Glomerular visceral epithelial cell (primary cell): ENCODE results near the gene MRFAP1.

Source experiments
- DNase-seq: peaks from one replicate; pipeline ENCODE4 v3.0.0-alpha.2; 2016; ENCODE audit errors: extremely low spot score

Gene MRFAP1

GRCh38 chr4:6640292-6641163, at the start of gene MRFAP1:
MRFAP1 (plus strand) TSS chr4:6640685; CDS start chr4:6640863, 178 bp downstream.
- DNase-seq, result peak; percentile 94

DNA sequence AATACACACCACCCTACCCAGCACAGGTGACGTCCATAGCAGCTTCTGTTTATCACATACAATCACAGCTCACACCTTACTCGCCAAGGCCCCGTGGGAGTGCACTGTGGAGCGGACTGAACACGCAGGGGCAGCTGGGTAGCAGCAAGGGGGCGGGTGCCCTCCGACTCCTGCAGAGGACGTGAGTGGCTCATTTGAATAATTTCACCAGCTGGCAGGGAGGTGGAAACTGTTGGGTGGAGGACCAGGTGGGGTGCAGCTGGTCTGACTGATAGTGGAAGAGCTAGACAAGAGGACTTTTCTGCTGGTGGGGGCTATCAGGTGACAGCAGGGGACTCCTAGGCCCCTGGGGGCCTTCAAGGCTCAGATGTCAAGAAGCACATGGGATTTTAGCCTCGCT, 49.2 kb upstream of the MRFAP1 start:
- DNase-seq, result no peak

DNA sequence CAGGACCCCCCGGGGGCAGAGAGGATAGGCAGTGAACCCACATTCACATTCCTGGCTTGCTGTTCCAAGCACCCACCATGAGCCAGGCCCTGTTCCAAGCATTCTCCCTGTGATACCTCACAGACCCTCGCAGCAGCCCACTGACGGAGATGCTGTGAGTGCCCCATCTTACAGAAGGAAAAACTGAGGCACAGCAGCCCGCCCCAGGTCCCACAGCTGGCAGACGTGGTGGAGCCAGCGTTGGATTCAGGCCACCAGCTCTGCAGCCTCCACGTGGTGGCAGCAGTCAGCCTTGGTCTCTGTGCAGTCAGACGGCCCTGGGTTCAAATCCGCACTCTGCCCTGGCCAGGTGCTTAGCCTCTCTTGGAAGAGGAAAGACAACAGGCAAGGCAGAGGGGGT, 48.7 kb upstream of the MRFAP1 start:
- DNase-seq, result no peak

DNA sequence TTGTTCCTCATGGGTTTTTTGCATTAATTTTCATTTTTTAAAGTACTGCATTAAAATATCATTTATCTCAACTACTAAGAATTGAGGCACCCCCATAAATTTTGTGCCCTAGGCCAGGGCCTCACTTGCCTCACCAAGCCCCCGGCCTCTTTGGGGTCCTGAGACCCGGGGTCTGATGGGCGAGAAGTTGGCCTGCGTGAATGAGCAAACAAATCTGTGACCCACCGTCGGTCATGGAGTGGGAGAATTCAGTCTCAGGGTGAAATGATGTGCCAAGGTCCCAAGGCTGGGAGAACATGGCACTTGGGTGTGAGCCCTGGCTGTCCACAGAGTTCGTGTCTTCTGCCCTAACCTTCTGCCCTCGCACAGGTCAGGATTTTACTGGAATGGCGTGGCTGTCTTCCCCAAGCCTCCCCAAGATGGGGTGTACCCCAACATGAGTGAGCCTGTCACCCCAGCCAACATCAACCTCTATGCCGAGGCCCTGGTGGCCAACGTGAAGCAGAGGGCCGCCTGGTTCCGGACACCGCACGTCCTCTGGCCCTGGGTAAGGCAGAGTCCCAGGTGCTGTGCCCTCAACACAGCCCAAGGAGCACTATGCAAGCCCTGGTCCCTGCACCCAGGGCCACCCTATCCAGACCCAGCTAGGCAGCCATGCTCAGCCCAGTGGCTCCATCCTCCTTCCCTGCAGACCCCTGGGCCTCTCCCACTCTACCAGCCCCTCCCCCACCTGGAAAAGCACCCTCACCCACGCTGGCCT, 47.5 kb upstream of the MRFAP1 start:
- DNase-seq, result no peak

GRCh38 chr4:6594341-6594740, 46.1 kb upstream of the MRFAP1 start:
- DNase-seq, result no peak

DNA sequence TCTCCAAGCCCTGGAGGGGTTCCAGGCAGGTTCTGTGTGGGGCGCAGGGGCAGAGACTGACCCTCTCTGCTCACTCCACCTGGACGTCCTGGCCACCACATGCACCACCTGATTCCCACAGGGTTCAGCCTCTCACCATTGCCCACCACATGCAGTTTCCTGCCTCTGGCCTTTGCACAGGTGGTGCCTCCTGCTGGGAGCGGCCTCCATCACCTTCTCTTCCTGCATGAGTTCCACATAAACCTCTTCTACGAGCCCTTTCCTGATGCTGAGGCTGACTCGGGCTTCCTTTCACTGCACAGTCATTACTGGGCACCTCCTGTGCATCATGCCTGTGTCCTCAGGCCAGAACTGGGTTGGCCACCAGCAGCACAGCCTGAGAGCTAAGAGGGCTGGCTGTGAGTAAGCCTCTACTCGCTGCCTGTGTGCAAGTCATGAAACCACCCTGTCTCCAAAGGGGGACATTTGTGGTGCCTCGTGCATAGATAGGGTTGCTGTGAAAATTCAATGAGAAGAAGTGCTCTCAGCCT, 45.6 kb upstream of the MRFAP1 start:
- DNase-seq, result no peak

GRCh38 chr4:6595897-6596537, 44.5 kb upstream of the MRFAP1 start:
- no peak for DNase-seq

DNA sequence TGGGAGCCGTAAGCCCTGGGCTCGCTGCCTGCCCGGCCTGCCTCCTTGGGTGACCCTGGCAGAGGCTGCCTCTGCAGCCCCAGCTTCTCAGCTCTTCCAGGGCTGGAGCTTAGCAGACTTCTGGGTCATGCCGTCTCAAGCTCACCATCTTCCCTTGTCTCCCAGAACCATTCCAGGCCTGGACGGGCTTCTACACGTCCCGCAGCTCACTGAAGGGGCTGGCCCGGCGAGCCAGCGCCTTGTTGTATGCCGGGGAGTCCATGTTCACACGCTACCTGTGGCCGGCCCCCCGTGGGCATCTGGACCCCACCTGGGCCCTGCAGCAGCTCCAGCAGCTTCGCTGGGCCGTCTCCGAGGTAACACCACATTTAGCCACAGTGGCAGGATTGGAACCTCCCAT, 43.5 kb upstream of the MRFAP1 start:
- no peak for DNase-seq

DNA sequence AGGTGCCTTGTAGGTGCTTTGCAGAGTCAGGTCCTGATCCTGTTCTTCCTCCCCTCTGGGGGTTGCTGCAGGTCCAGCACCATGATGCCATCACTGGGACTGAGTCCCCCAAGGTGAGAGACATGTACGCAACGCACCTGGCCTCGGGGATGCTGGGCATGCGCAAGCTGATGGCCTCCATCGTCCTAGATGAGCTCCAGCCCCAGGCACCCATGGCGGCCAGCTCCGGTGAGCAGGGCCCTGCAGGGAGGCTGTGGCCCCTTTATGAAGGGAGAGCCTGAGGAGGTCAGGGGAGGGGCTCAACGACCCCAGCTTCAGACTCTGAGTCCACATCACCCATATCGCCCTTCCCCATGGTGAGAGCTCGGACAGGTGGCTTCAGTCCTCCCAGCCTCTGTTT, 42.4 kb upstream of the MRFAP1 start:
- no peak for DNase-seq

DNA sequence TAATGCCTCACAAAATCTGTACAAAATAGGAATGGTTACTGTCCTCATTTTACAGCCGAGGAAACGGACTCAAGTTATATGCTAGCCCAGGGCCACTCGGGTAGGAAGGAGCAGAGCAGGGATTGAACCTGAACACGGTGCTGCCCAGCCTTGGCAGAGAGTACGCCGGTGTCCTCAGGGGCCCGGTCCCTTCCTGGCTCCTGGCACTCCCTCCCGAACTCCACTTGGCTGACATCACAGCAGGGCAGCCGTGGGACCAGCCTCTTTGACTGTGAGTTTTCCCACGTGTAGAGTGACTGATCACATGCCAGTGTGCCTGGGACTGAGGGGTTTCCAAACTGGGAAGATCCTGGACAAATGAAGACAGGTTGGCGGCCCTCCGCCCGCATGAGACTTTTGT, 41.8 kb upstream of the MRFAP1 start:
- no peak for DNase-seq

GRCh38 chr4:6601661-6602250, 38.7 kb upstream of the MRFAP1 start:
- no peak for DNase-seq

DNA sequence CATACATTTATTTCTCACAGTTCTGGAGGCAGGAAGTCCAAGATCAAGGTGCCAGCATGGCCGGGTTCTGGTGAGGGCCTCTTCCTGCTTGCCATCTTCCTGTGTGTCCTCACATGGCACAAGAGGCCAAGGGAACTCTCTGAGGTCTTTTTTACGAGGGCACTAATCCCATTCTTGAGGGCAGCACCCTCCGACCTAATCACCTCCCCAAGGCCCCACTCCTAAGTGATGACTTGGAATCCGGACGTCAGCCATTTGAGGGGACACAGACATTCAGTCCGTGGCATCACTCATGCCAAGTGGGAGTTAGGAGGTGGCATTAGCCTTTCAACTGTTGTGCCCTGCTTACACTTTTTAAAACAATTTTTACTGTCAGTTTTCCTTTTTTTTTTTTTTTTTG, 38.2 kb upstream of the MRFAP1 start:
- DNase-seq, result no peak

GRCh38 chr4:6603128-6603527, 37.4 kb upstream of the MRFAP1 start:
- no peak for DNase-seq

DNA sequence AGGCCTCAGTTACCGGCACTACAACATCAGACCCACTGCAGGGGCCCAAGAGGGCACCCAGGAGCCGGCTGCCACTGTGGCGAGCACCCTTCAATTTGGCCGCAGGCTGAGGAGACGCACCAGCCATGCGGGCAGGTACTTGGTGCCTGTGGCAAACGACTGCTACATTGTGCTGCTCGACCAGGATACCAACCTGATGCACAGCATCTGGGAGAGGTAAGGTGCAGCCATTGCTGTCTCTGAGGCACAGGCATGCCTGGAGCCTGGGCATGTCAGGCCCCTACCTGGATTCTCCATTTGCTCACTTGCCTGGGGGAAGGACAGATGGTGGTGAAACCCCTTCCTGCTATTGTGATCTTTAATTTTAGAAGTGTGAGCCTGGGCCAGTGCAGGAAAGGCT, 35.4 kb upstream of the MRFAP1 start:
- DNase-seq, result no peak

DNA sequence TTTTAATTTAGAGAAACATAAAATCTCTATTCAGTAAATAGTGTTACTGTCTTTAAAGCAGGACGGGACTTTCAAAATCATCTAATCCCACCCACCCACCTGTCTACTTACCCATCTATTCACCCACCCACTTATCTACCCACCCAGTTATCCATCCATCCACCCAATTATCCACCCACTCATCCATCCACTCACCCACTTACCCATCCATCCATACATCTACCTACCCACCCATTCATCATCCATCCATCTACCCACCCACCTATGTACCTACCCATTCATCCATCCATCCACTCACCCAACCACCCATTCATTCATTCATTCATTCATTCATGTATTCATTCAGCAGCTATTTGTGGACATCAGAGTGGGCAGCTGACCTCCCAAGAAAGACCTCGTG, 34.9 kb upstream of the MRFAP1 start:
- no peak for DNase-seq

DNA sequence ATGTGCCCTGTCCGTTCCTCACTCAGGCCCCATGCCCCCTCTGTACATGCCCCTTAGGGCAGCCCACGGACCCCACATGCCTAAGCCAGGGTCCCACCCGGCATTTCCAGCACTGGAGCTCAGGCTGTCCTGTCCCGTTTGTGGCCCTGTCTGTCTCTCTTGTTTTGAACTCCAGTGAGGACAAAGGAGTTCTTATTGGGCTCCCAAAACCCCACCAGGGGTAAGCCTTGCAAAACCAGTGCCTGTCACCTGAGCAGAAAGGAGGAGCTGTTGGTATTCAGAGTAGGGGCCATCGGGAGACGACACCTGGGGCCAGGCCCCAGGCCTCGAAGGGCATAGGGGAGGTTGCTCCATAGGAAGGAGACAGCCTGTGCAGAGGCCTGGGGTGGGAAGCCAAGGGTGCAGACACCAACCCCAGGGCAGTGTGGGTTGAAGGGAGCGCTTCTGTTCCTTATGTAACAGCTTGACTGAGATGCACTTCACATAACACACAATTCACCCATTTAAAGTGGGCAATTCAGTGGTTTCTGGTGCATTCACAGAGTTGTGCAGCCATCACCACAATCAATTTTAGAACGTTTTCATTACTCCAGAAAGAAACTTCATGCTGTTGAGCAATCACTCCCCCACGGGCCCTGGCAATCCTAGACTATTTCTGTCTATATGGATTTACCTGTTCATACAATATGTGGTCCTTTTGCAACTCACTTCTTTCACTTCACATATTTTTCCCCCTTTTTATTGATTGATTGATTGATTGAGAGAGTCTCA, 33.8 kb upstream of the MRFAP1 start:
- no peak for DNase-seq

- DNase-seq, result no peak
Observed at GRCh38 chr4:6607368-6608055, 33.0 kb upstream of the MRFAP1 start.

DNA sequence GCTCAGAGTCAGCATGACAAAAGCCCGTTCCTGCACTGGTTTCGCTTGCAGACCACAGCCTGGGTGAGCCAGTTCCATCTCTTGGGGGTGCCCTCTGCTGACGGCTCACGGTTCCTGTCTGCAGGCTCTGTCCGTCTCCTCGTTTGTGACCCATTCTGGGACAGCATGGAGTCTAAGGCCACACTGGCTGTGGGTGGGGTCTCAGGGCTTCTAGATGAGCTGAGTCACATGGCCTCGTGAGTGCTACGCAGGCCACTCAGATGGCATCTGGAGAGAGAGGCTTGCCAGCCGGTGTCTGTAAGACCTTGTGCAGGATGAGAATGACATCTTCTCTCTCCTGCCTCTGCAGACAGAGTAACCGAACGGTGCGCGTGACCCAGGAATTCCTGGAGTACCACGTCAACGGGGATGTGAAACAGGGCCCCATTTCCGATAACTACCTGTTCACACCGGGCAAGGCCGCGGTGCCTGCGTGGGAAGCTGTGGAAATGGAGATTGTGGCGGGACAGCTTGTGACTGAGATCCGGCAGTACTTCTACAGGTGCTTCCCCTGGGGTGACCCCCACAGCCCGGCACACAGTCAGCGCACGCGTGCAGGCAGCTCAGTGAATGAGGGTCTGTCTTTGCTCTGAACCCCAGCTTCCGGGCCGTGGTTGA, 31.6 kb upstream of the MRFAP1 start:
- DNase-seq, result no peak

DNA sequence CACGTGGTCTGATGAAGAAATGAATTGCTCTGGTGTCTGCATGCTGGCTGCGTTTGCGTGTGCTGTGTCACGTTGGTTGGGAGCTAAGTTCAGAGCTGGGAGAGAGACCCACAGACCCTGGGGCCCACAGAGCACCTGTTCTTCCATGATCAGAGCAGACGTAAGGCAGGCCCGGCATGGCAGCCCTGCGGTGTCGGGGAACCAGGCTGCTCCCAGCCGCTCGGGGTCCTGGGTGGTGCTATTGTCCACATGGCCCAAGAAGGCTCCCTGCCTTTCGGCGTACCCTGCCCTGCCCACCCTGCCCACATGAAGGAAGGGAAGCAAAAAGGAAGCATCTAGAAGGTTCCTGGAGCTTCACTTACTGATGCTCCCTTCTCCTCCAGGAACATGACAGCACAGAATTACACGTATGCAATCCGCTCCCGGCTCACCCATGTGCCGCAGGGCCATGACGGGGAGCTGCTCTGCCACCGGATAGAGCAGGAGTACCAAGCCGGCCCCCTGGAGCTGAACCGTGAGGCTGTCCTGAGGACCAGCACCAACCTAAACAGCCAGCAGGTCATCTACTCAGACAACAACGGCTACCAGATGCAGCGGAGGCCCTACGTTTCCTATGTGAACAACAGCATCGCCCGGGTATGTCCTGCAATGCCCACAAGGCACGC, 30.9 kb upstream of the MRFAP1 start:
- no peak for DNase-seq
